ENCODE results near the gene BCL2L13.
"Not testable (repeated sequence)": the region's sequence is repeated elsewhere in the genome, so short reads cannot be mapped to it uniquely, and the experiment has no call there.

BCL2L13 gene

GRCh38 chr22:17753401-17753989 lies 114.9 kb downstream of the BCL2L13 start:
- no peak overlapping the region for H3K4me3 ChIP-seq (ENCODE audit: low read depth, low read length)
- TF ChIP-seq CTCF (IDR thresholded peaks at IDR 0.05; ENCODE audit: control insufficient read depth, extremely low read depth, insufficient read depth) = no peak
- DNase-seq (ENCODE audit: low read depth) = no peak

- H3K4me3 ChIP-seq (ENCODE audit: low read depth, low read length) = no peak overlapping the region
- DNase-seq (ENCODE audit: low read depth) = no peak
- no peak for TF ChIP-seq CTCF (IDR thresholded peaks at IDR 0.05; ENCODE audit: control insufficient read depth, extremely low read depth, insufficient read depth)
Observed at GRCh38 chr22:17754233-17754925, 115.8 kb downstream of the BCL2L13 start.

GRCh38 chr22:17761138-17761488 lies 122.6 kb downstream of the BCL2L13 start:
- H3K4me3 ChIP-seq (ENCODE audit: low read depth, low read length) = no peak overlapping the region
- DNase-seq (ENCODE audit: low read depth) = no peak
- no peak for TF ChIP-seq CTCF (IDR thresholded peaks at IDR 0.05; ENCODE audit: control insufficient read depth, extremely low read depth, insufficient read depth)

DNA sequence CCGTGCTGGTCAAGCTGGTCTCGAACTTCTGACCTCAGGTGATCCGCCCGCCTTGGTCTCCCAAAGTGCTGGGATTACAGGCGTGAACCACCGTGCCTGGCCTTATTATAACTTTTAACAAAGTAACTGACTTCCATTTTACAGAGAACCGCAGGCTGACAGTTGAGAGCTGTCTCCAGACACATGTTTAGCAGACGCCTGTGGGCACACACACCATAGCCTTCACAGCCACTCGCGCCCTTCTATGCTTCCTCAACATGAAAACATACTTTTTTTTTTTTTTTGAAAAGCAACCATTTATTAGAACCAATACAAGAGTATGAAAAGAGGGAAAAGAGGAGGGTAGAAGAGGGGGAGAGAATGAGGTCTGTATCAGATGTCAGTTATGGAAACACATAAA lies 124.9 kb downstream of the BCL2L13 start:
- not testable (repeated sequence) for DNase-seq (ENCODE audit: low read depth); H3K4me3 ChIP-seq (ENCODE audit: low read depth, low read length)

DNA sequence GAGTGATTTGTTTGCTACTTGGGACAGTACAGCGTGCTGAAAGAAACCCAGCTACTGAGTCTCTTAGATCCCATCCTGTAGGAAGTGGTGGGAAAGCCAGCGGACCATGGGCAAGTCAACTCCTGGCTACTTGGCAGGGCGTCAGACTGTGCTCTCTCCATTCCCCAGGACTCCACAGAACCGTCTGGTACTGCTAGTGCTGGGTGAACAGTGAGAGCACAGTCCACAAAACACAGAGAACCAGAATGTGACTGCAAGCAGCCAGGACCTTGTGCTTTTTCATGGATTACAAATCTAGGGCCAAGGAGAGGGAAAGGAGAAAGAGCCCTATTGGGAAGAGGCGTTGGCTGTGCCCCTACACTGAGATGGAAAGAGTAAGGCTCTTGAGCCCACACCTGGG lies 125.5 kb downstream of the BCL2L13 start:
- DNase-seq (ENCODE audit: low read depth) = no peak
- no peak overlapping the region for H3K4me3 ChIP-seq (ENCODE audit: low read depth, low read length)
- no peak for TF ChIP-seq CTCF (IDR thresholded peaks at IDR 0.05; ENCODE audit: control insufficient read depth, extremely low read depth, insufficient read depth)

DNA sequence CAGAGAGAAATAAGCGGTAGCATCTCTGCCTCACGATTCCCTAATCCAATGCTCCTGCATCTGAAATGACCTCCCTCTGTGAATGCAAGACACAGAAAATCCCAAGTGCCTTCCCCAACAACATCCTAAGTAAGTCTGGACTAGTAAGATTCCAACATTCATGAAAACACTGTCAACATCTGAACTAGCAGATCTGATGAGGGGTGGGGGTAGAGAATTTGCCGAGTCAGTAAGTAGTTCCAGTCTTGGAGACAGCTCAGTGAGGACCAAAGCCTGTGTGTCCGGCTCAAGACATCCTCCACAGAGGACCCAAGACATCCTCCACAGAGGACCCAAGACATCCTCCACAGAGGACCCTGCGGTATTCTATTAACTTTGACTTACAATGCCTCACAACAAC lies 126.3 kb downstream of the BCL2L13 start:
- H3K4me3 ChIP-seq (ENCODE audit: low read depth, low read length) = not testable (repeated sequence)

GRCh38 chr22:17767233-17768065 lies 128.9 kb downstream of the BCL2L13 start:
- H3K4me3 ChIP-seq (ENCODE audit: low read depth, low read length) = no peak overlapping the region
- DNase-seq (ENCODE audit: low read depth) = no peak
- TF ChIP-seq CTCF (IDR thresholded peaks at IDR 0.05; ENCODE audit: control insufficient read depth, extremely low read depth, insufficient read depth) = no peak

More for the DNA sequence above, 126.3 kb downstream of the BCL2L13 start:
- not testable (repeated sequence) for DNase-seq (ENCODE audit: low read depth)

Measured in LNCaP clone FGC (cell line).